A549 (cell line): ENCODE data around the gene AMN.

Experiments used
- MYC ChIP-seq: IDR thresholded peaks from 2 replicates; pipeline ENCODE4 v1.6.1; 2012; ENCODE audit warnings: mild to moderate bottlenecking, inconsistent platforms, low read length, improper control_type of control experiment, borderline replicate concordance
- POLR2A ChIP-seq: IDR thresholded peaks from 2 replicates; pipeline ENCODE4 v1.6.1; 2012; ENCODE audit warnings: mild to moderate bottlenecking, low read length

DNA sequence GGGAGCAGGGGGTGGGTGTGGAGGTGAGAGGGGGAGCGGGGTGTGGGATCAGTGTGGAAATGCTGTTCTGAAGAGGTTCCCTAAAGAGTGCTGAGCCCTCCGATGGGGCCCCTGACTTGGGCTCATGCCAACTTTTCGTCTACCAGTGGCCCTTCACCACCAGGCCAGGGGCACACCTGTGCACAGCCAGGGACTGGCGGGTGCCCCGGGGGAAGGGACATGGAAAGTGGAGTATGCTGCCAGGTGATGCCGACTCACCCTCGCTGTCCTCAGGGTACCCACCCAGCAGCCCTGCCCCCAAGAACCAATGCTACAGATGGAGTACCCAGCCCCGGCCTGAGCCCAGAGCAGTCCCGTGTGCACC, 26.2 kb downstream of the AMN start:
- TF ChIP-seq POLR2A: no peak
- no peak for TF ChIP-seq MYC
